ENCODE data around the gene SCP2. TPM values are rescaled to one million over a fixed set of nuclear protein-coding genes. Genes with fewer than 3 reads are reported as not detected.
"Not testable (repeated sequence)": the region's sequence is repeated elsewhere in the genome, so short reads cannot be mapped to it uniquely, and the experiment has no call there.

Gene SCP2
- total RNA-seq, 1 donor from 2014 or later: 39.1 TPM

GRCh38 chr1:52996653-52997052 is 69.6 kb downstream of the SCP2 start:
- H3K36me3 ChIP-seq (ENCODE audit: control insufficient read depth in 3 of 3, insufficient read depth in 3 of 3, low read length in 3 of 3): peaks cover 14 to 18% (median 15%) of the 10 kb centered on the region in 3 donors
- H3K9me3 ChIP-seq (ENCODE audit: control insufficient read depth in 3 of 3, low read length in 3 of 3): no peaks in the 10 kb centered on the region
- no peak overlapping the region for H3K9ac ChIP-seq (ENCODE audit: low read depth in 1 of 3, low read length in 3 of 3)
- no peaks in the 10 kb centered on the region for H3K27me3 ChIP-seq (ENCODE audit: control insufficient read depth in 3 of 3, insufficient read depth in 3 of 3, low read length in 3 of 3)
- no peak overlapping the region for H3K27ac ChIP-seq (ENCODE audit: low read depth, low read length)
- H3K4me1 ChIP-seq (ENCODE audit: control insufficient read depth in 3 of 3, insufficient read depth in 3 of 3, low read length in 3 of 3): no peaks in the 10 kb centered on the region
- H3K4me3 ChIP-seq (ENCODE audit: low read length in 3 of 3): no peak overlapping the region

GRCh38 chr1:53001128-53001527 is 74.1 kb downstream of the SCP2 start:
- Histone ChIP-seq H3K4me1 (ENCODE audit: control insufficient read depth in 3 of 3, insufficient read depth in 3 of 3, low read length in 3 of 3) (no peaks in the 10 kb centered on the region), H3K36me3 (ENCODE audit: control insufficient read depth in 3 of 3, insufficient read depth in 3 of 3, low read length in 3 of 3) (peaks cover 0 to 8% (median 4%) of the 10 kb centered on the region in 3 donors), H3K9me3 (ENCODE audit: control insufficient read depth in 3 of 3, low read length in 3 of 3) (no peaks in the 10 kb centered on the region), H3K9ac (ENCODE audit: low read depth in 1 of 3, low read length in 3 of 3) (no peak overlapping the region), H3K27me3 (ENCODE audit: control insufficient read depth in 3 of 3, insufficient read depth in 3 of 3, low read length in 3 of 3) (no peaks in the 10 kb centered on the region), H3K27ac (ENCODE audit: low read depth, low read length) (no peak overlapping the region), H3K4me3 (ENCODE audit: low read length in 3 of 3) (no peak overlapping the region)

GRCh38 chr1:53006612-53007011 is 79.5 kb downstream of the SCP2 start:
- H3K27ac ChIP-seq (ENCODE audit: low read depth, low read length); H3K4me1 ChIP-seq (ENCODE audit: control insufficient read depth in 3 of 3, insufficient read depth in 3 of 3, low read length in 3 of 3); H3K4me3 ChIP-seq (ENCODE audit: low read length in 3 of 3); H3K36me3 ChIP-seq (ENCODE audit: control insufficient read depth in 3 of 3, insufficient read depth in 3 of 3, low read length in 3 of 3); H3K9ac ChIP-seq (ENCODE audit: low read depth in 1 of 3, low read length in 3 of 3); H3K9me3 ChIP-seq (ENCODE audit: control insufficient read depth in 3 of 3, low read length in 3 of 3); H3K27me3 ChIP-seq (ENCODE audit: control insufficient read depth in 3 of 3, insufficient read depth in 3 of 3, low read length in 3 of 3): not testable (repeated sequence)

- H3K27ac ChIP-seq (ENCODE audit: low read depth, low read length); H3K27me3 ChIP-seq (ENCODE audit: control insufficient read depth in 3 of 3, insufficient read depth in 3 of 3, low read length in 3 of 3); H3K4me3 ChIP-seq (ENCODE audit: low read length in 3 of 3); H3K9ac ChIP-seq (ENCODE audit: low read depth in 1 of 3, low read length in 3 of 3); H3K9me3 ChIP-seq (ENCODE audit: control insufficient read depth in 3 of 3, low read length in 3 of 3); H3K4me1 ChIP-seq (ENCODE audit: control insufficient read depth in 3 of 3, insufficient read depth in 3 of 3, low read length in 3 of 3); H3K36me3 ChIP-seq (ENCODE audit: control insufficient read depth in 3 of 3, insufficient read depth in 3 of 3, low read length in 3 of 3): not testable (repeated sequence)
Observed at GRCh38 chr1:53010247-53010646, 83.2 kb downstream of the SCP2 start.

GRCh38 chr1:53011175-53011574 is 84.1 kb downstream of the SCP2 start:
- H3K4me1 ChIP-seq (ENCODE audit: control insufficient read depth in 3 of 3, insufficient read depth in 3 of 3, low read length in 3 of 3): peaks cover 5 to 11% (median 9%) of the 10 kb centered on the region in 3 donors
- H3K4me3 ChIP-seq (ENCODE audit: low read length in 3 of 3): no peak overlapping the region
- no peak overlapping the region for H3K27ac ChIP-seq (ENCODE audit: low read depth, low read length)
- H3K36me3 ChIP-seq (ENCODE audit: control insufficient read depth in 3 of 3, insufficient read depth in 3 of 3, low read length in 3 of 3): no peaks in the 10 kb centered on the region
- H3K9me3 ChIP-seq (ENCODE audit: control insufficient read depth in 3 of 3, low read length in 3 of 3): no peaks in the 10 kb centered on the region
- no peaks in the 10 kb centered on the region for H3K27me3 ChIP-seq (ENCODE audit: control insufficient read depth in 3 of 3, insufficient read depth in 3 of 3, low read length in 3 of 3)
- H3K9ac ChIP-seq (ENCODE audit: low read depth in 1 of 3, low read length in 3 of 3): no peak overlapping the region

- Histone ChIP-seq H3K4me1 (ENCODE audit: control insufficient read depth in 3 of 3, insufficient read depth in 3 of 3, low read length in 3 of 3) (peaks cover 5 to 15% (median 9%) of the 10 kb centered on the region in 3 donors), H3K27ac (ENCODE audit: low read depth, low read length) (no peak overlapping the region), H3K36me3 (ENCODE audit: control insufficient read depth in 3 of 3, insufficient read depth in 3 of 3, low read length in 3 of 3) (no peaks in the 10 kb centered on the region), H3K9ac (ENCODE audit: low read depth in 1 of 3, low read length in 3 of 3) (peak overlapping the region; percentile 74 to 83 (median 79)), H3K4me3 (ENCODE audit: low read length in 3 of 3) (peak overlapping the region; percentile 73 to 87 (median 84)), H3K9me3 (ENCODE audit: control insufficient read depth in 3 of 3, low read length in 3 of 3) (no peaks in the 10 kb centered on the region), H3K27me3 (ENCODE audit: control insufficient read depth in 3 of 3, insufficient read depth in 3 of 3, low read length in 3 of 3) (no peaks in the 10 kb centered on the region)
Observed at GRCh38 chr1:53014791-53015507, 87.9 kb downstream of the SCP2 start.

- no peak overlapping the region for H3K27ac ChIP-seq (ENCODE audit: low read depth, low read length)
- peaks cover 5 to 15% (median 9%) of the 10 kb centered on the region in 3 donors for H3K4me1 ChIP-seq (ENCODE audit: control insufficient read depth in 3 of 3, insufficient read depth in 3 of 3, low read length in 3 of 3)
- peak overlapping the region; percentile 74 to 83 (median 79) for H3K9ac ChIP-seq (ENCODE audit: low read depth in 1 of 3, low read length in 3 of 3)
- H3K27me3 ChIP-seq (ENCODE audit: control insufficient read depth in 3 of 3, insufficient read depth in 3 of 3, low read length in 3 of 3): no peaks in the 10 kb centered on the region
- no peaks in the 10 kb centered on the region for H3K36me3 ChIP-seq (ENCODE audit: control insufficient read depth in 3 of 3, insufficient read depth in 3 of 3, low read length in 3 of 3)
- H3K4me3 ChIP-seq (ENCODE audit: low read length in 3 of 3): peak overlapping the region; percentile 73 to 87 (median 84)
- no peaks in the 10 kb centered on the region for H3K9me3 ChIP-seq (ENCODE audit: control insufficient read depth in 3 of 3, low read length in 3 of 3)
Observed at GRCh38 chr1:53015508-53015860, 88.4 kb downstream of the SCP2 start.

- no peaks in the 10 kb centered on the region for H3K36me3 ChIP-seq (ENCODE audit: control insufficient read depth in 3 of 3, insufficient read depth in 3 of 3, low read length in 3 of 3)
- no peaks in the 10 kb centered on the region for H3K27me3 ChIP-seq (ENCODE audit: control insufficient read depth in 3 of 3, insufficient read depth in 3 of 3, low read length in 3 of 3)
- H3K27ac ChIP-seq (ENCODE audit: low read depth, low read length): no peak overlapping the region
- peaks cover 5 to 15% (median 9%) of the 10 kb centered on the region in 3 donors for H3K4me1 ChIP-seq (ENCODE audit: control insufficient read depth in 3 of 3, insufficient read depth in 3 of 3, low read length in 3 of 3)
- H3K9ac ChIP-seq (ENCODE audit: low read depth in 1 of 3, low read length in 3 of 3): no peak overlapping the region
- no peaks in the 10 kb centered on the region for H3K9me3 ChIP-seq (ENCODE audit: control insufficient read depth in 3 of 3, low read length in 3 of 3)
- H3K4me3 ChIP-seq (ENCODE audit: low read length in 3 of 3): no peak overlapping the region
Observed at GRCh38 chr1:53016705-53017104, 89.6 kb downstream of the SCP2 start.

GRCh38 chr1:53020588-53020987 is 93.5 kb downstream of the SCP2 start:
- Histone ChIP-seq H3K4me1 (ENCODE audit: control insufficient read depth in 3 of 3, insufficient read depth in 3 of 3, low read length in 3 of 3) (peaks cover 6 to 12% (median 9%) of the 10 kb centered on the region in 3 donors), H3K27me3 (ENCODE audit: control insufficient read depth in 3 of 3, insufficient read depth in 3 of 3, low read length in 3 of 3) (no peaks in the 10 kb centered on the region), H3K27ac (ENCODE audit: low read depth, low read length) (no peak overlapping the region), H3K9me3 (ENCODE audit: control insufficient read depth in 3 of 3, low read length in 3 of 3) (no peaks in the 10 kb centered on the region), H3K9ac (ENCODE audit: low read depth in 1 of 3, low read length in 3 of 3) (no peak overlapping the region), H3K4me3 (ENCODE audit: low read length in 3 of 3) (no peak overlapping the region), H3K36me3 (ENCODE audit: control insufficient read depth in 3 of 3, insufficient read depth in 3 of 3, low read length in 3 of 3) (no peaks in the 10 kb centered on the region)

- no peaks in the 10 kb centered on the region for H3K9me3 ChIP-seq (ENCODE audit: control insufficient read depth in 3 of 3, low read length in 3 of 3)
- H3K27me3 ChIP-seq (ENCODE audit: control insufficient read depth in 3 of 3, insufficient read depth in 3 of 3, low read length in 3 of 3): no peaks in the 10 kb centered on the region
- no peaks in the 10 kb centered on the region for H3K36me3 ChIP-seq (ENCODE audit: control insufficient read depth in 3 of 3, insufficient read depth in 3 of 3, low read length in 3 of 3)
- peaks cover 4 to 10% (median 8%) of the 10 kb centered on the region in 3 donors for H3K4me1 ChIP-seq (ENCODE audit: control insufficient read depth in 3 of 3, insufficient read depth in 3 of 3, low read length in 3 of 3)
- no peak overlapping the region for H3K27ac ChIP-seq (ENCODE audit: low read depth, low read length)
- H3K4me3 ChIP-seq (ENCODE audit: low read length in 3 of 3): no peak overlapping the region
- H3K9ac ChIP-seq (ENCODE audit: low read depth in 1 of 3, low read length in 3 of 3): no peak overlapping the region
Observed at GRCh38 chr1:53022179-53022578, 95.1 kb downstream of the SCP2 start.
